ENCODE data around the gene CRACR2A.
A peak's percentile ranks its signal among the peaks of the same experiment; 100 is the strongest.

CRACR2A gene

DNA sequence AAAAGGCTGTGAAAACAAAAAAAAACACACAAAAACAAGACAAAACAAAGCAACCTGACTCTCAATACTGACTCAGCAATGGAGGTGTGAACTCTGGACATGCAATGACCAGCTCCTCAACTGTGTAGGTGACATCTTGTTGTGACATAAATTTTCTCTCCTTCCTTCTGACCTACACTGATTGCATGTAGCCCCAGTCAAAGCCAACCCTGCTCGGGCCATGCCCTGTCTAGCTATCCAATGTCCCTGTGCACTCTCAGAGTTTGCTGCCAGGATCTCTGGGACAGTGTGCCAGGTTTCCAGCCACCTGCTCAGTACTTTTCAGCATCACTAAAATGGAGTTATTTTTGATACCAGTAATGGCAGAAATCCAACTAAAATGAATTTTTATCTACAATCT, 18.9 kb upstream of the CRACR2A start:
- H3K4me3 ChIP-seq (ENCODE audit: low read depth, low read length): no peak overlapping the region
- in situ Hi-C loops (cut with HindIII; ENCODE audit: low sequenced_read_pairs): no loop called here

DNA sequence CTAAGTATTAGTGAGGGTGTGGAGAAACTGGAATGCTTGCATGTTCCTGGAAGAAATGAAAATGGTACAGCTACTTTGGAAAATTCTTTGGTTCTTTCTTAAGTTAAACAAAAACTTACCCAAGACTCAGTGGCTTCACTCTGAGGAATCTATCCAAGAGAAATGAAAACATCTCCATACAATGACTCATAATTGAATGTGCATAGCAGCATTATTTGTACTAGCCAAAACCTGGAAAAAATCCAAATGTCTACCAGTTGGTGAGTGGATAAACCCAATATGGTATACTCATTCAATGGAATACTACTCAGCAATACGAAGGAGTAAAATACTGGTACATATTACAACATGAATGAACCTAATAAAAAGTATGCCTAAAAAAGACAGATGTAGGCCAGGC, 18.0 kb upstream of the CRACR2A start:
- in situ Hi-C loops (cut with HindIII; ENCODE audit: low sequenced_read_pairs): no loop called here
- H3K4me3 ChIP-seq (ENCODE audit: low read depth, low read length): no peak overlapping the region
- TF ChIP-seq CTCF (IDR thresholded peaks at IDR 0.05; ENCODE audit: low read depth, low read length): no peak
- DNase-seq (ENCODE audit: low read depth, low spot score): peak; percentile 76

More for the DNA sequence above, 18.9 kb upstream of the CRACR2A start:
- TF ChIP-seq CTCF (IDR thresholded peaks at IDR 0.05; ENCODE audit: low read depth, low read length): no peak
- no peak for DNase-seq (ENCODE audit: low read depth, low spot score)

- TF ChIP-seq CTCF (IDR thresholded peaks at IDR 0.05; ENCODE audit: low read depth, low read length): no peak
- DNase-seq (ENCODE audit: low read depth, low spot score): no peak
- in situ Hi-C loops (cut with HindIII; ENCODE audit: low sequenced_read_pairs): no loop called here
- no peak overlapping the region for H3K4me3 ChIP-seq (ENCODE audit: low read depth, low read length)
These were observed 16.1 kb upstream of the CRACR2A start for GRCh38 chr12:3768911-3769447.

GRCh38 chr12:3761116-3761735, 8.3 kb upstream of the CRACR2A start:
- DNase-seq (ENCODE audit: low read depth, low spot score): no peak
- TF ChIP-seq CTCF (IDR thresholded peaks at IDR 0.05; ENCODE audit: low read depth, low read length): no peak
- no peak overlapping the region for H3K4me3 ChIP-seq (ENCODE audit: low read depth, low read length)
- in situ Hi-C loops (cut with HindIII; ENCODE audit: low sequenced_read_pairs): no loop called here

DNA sequence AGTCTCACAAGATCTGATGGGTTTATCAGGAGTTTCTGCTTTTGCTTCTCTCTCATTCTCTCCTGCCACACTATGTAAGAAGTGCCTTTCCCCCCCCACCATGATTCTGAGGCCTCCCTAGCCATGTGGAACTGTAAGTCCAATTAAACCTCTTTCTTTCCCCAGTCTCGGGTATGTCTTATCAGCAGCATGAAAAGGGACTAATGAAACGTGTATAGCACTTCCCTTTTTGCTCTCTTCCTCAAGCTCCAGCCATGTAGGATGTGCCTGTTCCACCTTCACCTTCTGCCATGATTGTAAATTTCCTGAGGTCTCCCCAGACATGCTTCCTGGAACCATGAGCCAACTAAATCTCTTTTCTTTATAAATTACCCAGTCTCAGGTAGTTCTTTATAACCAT, 7.0 kb upstream of the CRACR2A start:
- H3K4me3 ChIP-seq (ENCODE audit: low read depth, low read length): no peak overlapping the region
- in situ Hi-C loops (cut with HindIII; ENCODE audit: low sequenced_read_pairs): no loop called here
- no peak for TF ChIP-seq CTCF (IDR thresholded peaks at IDR 0.05; ENCODE audit: low read depth, low read length)
- no peak for DNase-seq (ENCODE audit: low read depth, low spot score)

- no peak for DNase-seq (ENCODE audit: low read depth, low spot score)
- TF ChIP-seq CTCF (IDR thresholded peaks at IDR 0.05; ENCODE audit: low read depth, low read length): no peak
- H3K4me3 ChIP-seq (ENCODE audit: low read depth, low read length): no peak overlapping the region
- in situ Hi-C loops (cut with HindIII; ENCODE audit: low sequenced_read_pairs): no loop called here
These were observed 4.4 kb upstream of the CRACR2A start for GRCh38 chr12:3757261-3757660.

All from astrocyte of the spinal cord (primary cell).